Heart right ventricle (tissue), 16 donors: ENCODE data around the gene SBNO1. TPM values are rescaled to one million over a fixed set of nuclear protein-coding genes. Genes with fewer than 3 reads are reported as not detected.

Experiments
- ATAC-seq, 8 donors: fragments of 200-7000 bp; cut with Tn5 transposase; one replicate each; pipeline ENCODE4 v1.9.1; 2020; ENCODE audit warnings: mild to moderate bottlenecking in 8 of 8, moderate library complexity in 8 of 8, moderate number of reproducible peaks in 1 of 8
- DNase-seq, 2 donors: peaks; one replicate each; pipeline ENCODE4 v3.0.0-alpha.2; 2020
- H3K27ac ChIP-seq, 10 donors: fragments of 200-600 bp; sonication (generic) in 2 of 10; one replicate each; pipeline versions ENCODE4 v1.5.0 to v1.8.0; 2020 to 2022; ENCODE audit warnings: mild to moderate bottlenecking in 3 of 10
- H3K27me3 ChIP-seq, 7 donors: fragments of 200-600 bp; one replicate each; pipeline ENCODE4 v1.8.0; 2021 to 2022; ENCODE audit warnings: mild to moderate bottlenecking in 2 of 7
- H3K36me3 ChIP-seq, 9 donors: fragments of 200-600 bp; sonication (generic) in 1 of 9; one replicate each; pipeline versions ENCODE4 v1.5.0 to v1.8.0; 2020 to 2022; ENCODE audit warnings: mild to moderate bottlenecking in 2 of 9
- H3K4me1 ChIP-seq, 9 donors: fragments of 200-600 bp; sonication (generic) in 1 of 9; one replicate each; pipeline versions ENCODE4 v1.5.0 to v1.8.0; 2020 to 2022; ENCODE audit warnings: mild to moderate bottlenecking in 4 of 9
- H3K4me3 ChIP-seq, 10 donors: fragments of 200-600 bp; sonication (generic) in 2 of 10; one replicate each; pipeline versions ENCODE4 v1.5.0 to v1.8.0; 2020 to 2022; ENCODE audit warnings: mild to moderate bottlenecking in 7 of 10, moderate library complexity in 2 of 10
- H3K9me3 ChIP-seq, 11 donors: fragments of 200-600 bp in 10 of 11; sonication (generic) in 2 of 11; one replicate each; pipeline versions ENCODE4 v1.5.0 to v1.8.0; 2013 to 2022; ENCODE audit warnings: mild to moderate bottlenecking in 2 of 11, control low read depth in 1 of 11, moderate library complexity in 1 of 11
- CTCF ChIP-seq, 9 donors: fragments of 200-600 bp; sonication (generic) in 2 of 9; IDR thresholded peaks; one replicate each; pipeline versions ENCODE4 v1.5.0 to v1.8.0; 2021 to 2022; ENCODE audit warnings: antibody characterized with exemption in 9 of 9, mild to moderate bottlenecking in 5 of 9, moderate library complexity in 1 of 9
- WGBS, 2 donors: extraction: QIAGEN DNeasy Blood & Tissue Kit; methylation state at CpG; one replicate each; pipeline ENCODE4 v1.1.7; 2013; ENCODE audit warnings: inconsistent platforms in 1 of 2; 5-methylcytosine and 5-hydroxymethylcytosine counted together
- intact Hi-C, 10 donors: fragments of 100-400 bp; cut with DNase I; formaldehyde crosslinking; loops; one replicate each; pipeline versions ENCODE4 v1.11.1 to v1.14.2; 2022
- polyA plus RNA-seq, 2 donors: library from polyadenylated mRNA; stranded (reverse); fragments of 200-250 nt; gene quantifications; one replicate each; pipeline ENCODE4 v1.2.3, GENCODE V29; 2013
- total RNA-seq, 10 donors: library from RNA; stranded (reverse); fragmentation: NEBNext Ultra II Directional in 3 of 10; extraction: Animal tissue kit (Norgen Biotek cat#: 25700) in 3 of 10; gene quantifications; one replicate each; pipeline versions ENCODE4 v1.2.1 to v1.2.4, GENCODE V29; 2021 to 2023
- donor health status: Arrhythmogenic right ventricular cardiomyopathy.
- donor health status: ischemic (EF 13 %, LVEDD 7.1; RV severe dilation, severe dysfunction).
- donor health status: healthy with polysubstance abuse.
- donor health status: DM: no; HTN: yes; CAD: no.
- donor health status: DM: no; HTN: no; CAD: no.
- donor health status: ischemic (EF 25% LVEDD 6.9; RV normal size, moderate dysfunction).
- donor health status: ischemic (EF 25% LVEDD 5.7; RV mildly dilated, moderate dysfunction).
- donor health status: healthy.
- donor health status: DM: yes; HTN: yes; CAD: no.
- donor health status: Ischemic cardiomyopathy.
- donor health status: ischemic (EF 35%, LVEDD 5.7; RV mildly dilated, moderate dysfunction).
- donor health status: nonischemic (EF 11% LVEDD 7.7; RV severe dilation, severe dysfunction).
- donor health status: DM: yes; HTN: yes; CAD: no.
- donor health status: PGD.
- donor health status: ischemic (EF 29% LVEDD 5.4; RV normal size, mild dysfunction).
- donor health status: nonischemic (EF 23%, LVEDD 6.1; RV moderate dilation, normal function).

SBNO1 gene
- total and polyA plus RNA-seq, 12 donors: 4.1 to 32.1 (median 26.9) TPM

- intact Hi-C loops: no loop called here
- no peak for ATAC-seq
- Histone ChIP-seq H3K9me3 (peaks cover 0 to 8% (median 0%) of the 10 kb centered on the region in 11 donors), H3K4me1 (peaks cover 12 to 28% (median 17%) of the 10 kb centered on the region in 9 donors), H3K27ac (no peak overlapping the region), H3K36me3 (peaks cover 0 to 28% (median 0%) of the 10 kb centered on the region in 9 donors), H3K27me3 (no peaks in the 10 kb centered on the region), H3K4me3 (no peak overlapping the region)
- WGBS, 2 donors: 76 to 92% methylated on average over 7 of the region's 7 CpGs
- TF ChIP-seq CTCF (IDR thresholded peaks at IDR 0.05): no peak
- no peak for DNase-seq
Observed at GRCh38 chr12:123243671-123244262, 120.9 kb downstream of the SBNO1 start.

GRCh38 chr12:123242116-123242904, 122.3 kb downstream of the SBNO1 start:
- H3K4me3 ChIP-seq: no peak overlapping the region
- H3K27ac ChIP-seq: peak overlapping the region in 8 of 10 donors; percentile 9 to 69 (median 32)
- intact Hi-C loops: no loop called here

More at GRCh38 chr12:123242116-123242904, 122.3 kb downstream of the SBNO1 start:
- ATAC-seq (peak; percentile 39 to 72 (median 61)), DNase-seq (no peak)
- Histone ChIP-seq H3K36me3 (peaks cover 0 to 23% (median 0%) of the 10 kb centered on the region in 9 donors), H3K27me3 (no peaks in the 10 kb centered on the region), H3K9me3 (no peaks in the 10 kb centered on the region), H3K4me1 (peaks cover 12 to 40% (median 28%) of the 10 kb centered on the region in 9 donors)
- no peak for TF ChIP-seq CTCF (IDR thresholded peaks at IDR 0.05)
- 26 to 36% methylated on average over 11 of the region's 11 CpGs for WGBS, 2 donors

Other genes starting within 250 kb of the SBNO1 start
- 10 to 100 TPM; 13.3 to 32.7 (median 18.7) TPM for gene PITPNM2, start 213.8 kb downstream of the SBNO1 start, total RNA-seq
- 10 to 100 TPM in 1 of 2 donors, 1 to 10 TPM in 1; 5.6 to 16.5 TPM for gene PITPNM2, start 213.8 kb downstream of the SBNO1 start, polyA plus RNA-seq
- 10 to 100 TPM; 19.7 to 33.6 (median 27.1) TPM for gene MPHOSPH9, start 131.7 kb downstream of the SBNO1 start, total RNA-seq
- 10 to 100 TPM in 1 of 2 donors, 1 to 10 TPM in 1; 4.1 to 11.3 TPM for gene MPHOSPH9, start 131.7 kb downstream of the SBNO1 start, polyA plus RNA-seq
- 10 to 100 TPM in 8 of 10 donors, 1 to 10 TPM in 2; 9.5 to 12.1 (median 10.8) TPM for gene MTRFR, start 131.4 kb downstream of the SBNO1 start, total RNA-seq
- 10 to 100 TPM; 12.1 to 20.9 TPM for gene MTRFR, start 131.4 kb downstream of the SBNO1 start, polyA plus RNA-seq
- 10 to 100 TPM; 55.6 to 80.5 (median 63.4) TPM for gene CDK2AP1, start 93.0 kb downstream of the SBNO1 start, total RNA-seq
- 100 to 1,000 TPM in 1 of 2 donors, 10 to 100 TPM in 1; 83.1 to 188 TPM for gene CDK2AP1, start 93.0 kb downstream of the SBNO1 start, polyA plus RNA-seq
- gene KMT5A, start 19.3 kb upstream of the SBNO1 start, total RNA-seq: 10 to 100 TPM; 24.7 to 37.0 (median 30.2) TPM
- gene KMT5A, start 19.3 kb upstream of the SBNO1 start, polyA plus RNA-seq: 10 to 100 TPM; 16.4 to 17.2 TPM
- 1 to 10 TPM; 1.5 to 3.5 (median 2.0) TPM for gene RILPL2, start 71.8 kb upstream of the SBNO1 start, total RNA-seq
- gene RILPL2, start 71.8 kb upstream of the SBNO1 start, polyA plus RNA-seq: 1 to 10 TPM; 2.8 to 3.2 TPM
- gene SNRNP35, start 93.3 kb upstream of the SBNO1 start, total RNA-seq: 10 to 100 TPM; 18.0 to 32.4 (median 19.5) TPM
- 100 to 1,000 TPM in 1 of 2 donors, 10 to 100 TPM in 1; 27.6 to 117 TPM for gene SNRNP35, start 93.3 kb upstream of the SBNO1 start, polyA plus RNA-seq
- gene RILPL1, start 168.9 kb upstream of the SBNO1 start, total RNA-seq: 100 to 1,000 TPM in 3 of 10 donors, 10 to 100 TPM in 7; 71.4 to 132 (median 86.6) TPM
- gene RILPL1, start 168.9 kb upstream of the SBNO1 start, polyA plus RNA-seq: 100 to 1,000 TPM in 1 of 2 donors, 10 to 100 TPM in 1; 78.7 to 106 TPM
- gene TMED2, start 219.7 kb upstream of the SBNO1 start, total RNA-seq: 100 to 1,000 TPM; 133 to 244 (median 158) TPM
- 100 to 1,000 TPM in 1 of 2 donors, 10 to 100 TPM in 1; 22.2 to 141 TPM for gene TMED2, start 219.7 kb upstream of the SBNO1 start, polyA plus RNA-seq
- gene DDX55, start 237.3 kb upstream of the SBNO1 start, total RNA-seq: 1 to 10 TPM; 3.2 to 8.8 (median 4.8) TPM
- gene DDX55, start 237.3 kb upstream of the SBNO1 start, polyA plus RNA-seq: 10 to 100 TPM in 1 of 2 donors, 1 to 10 TPM in 1; 6.2 to 14.0 TPM